NCI-H2227 treated with DMSO at 0.1 percent for 48 hours (cell line): Measurements from ENCODE around the gene VWA1.
"Not testable (repeated sequence)": the region's sequence is repeated elsewhere in the genome, so short reads cannot be mapped to it uniquely, and the experiment has no call there.

Experiments used
- DNase-seq: peaks from one replicate; lab custom pipeline; 2025; lab: John Stamatoyannopoulos, UW

The VWA1 gene

DNA sequence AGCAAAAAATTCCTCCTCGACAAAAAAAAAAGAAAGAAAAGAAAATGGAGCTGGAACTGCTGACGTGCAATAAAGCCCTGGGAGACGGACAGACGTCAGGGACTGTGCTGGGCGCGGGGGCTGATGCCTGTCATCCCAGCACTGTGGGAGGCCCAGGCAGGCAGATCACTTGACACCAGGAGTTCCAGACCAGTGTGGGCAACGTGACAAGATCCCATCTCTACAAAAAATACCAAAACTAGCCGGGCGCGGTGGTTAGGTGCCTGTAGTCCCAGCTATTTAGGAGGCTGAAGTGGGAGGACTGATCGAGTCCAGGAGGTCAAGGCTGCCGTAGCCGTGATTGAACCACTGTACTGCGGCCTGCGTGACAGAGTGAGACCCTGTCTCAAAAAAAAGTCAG, 10.8 kb upstream of the VWA1 start:
- DNase-seq: no peak

DNA sequence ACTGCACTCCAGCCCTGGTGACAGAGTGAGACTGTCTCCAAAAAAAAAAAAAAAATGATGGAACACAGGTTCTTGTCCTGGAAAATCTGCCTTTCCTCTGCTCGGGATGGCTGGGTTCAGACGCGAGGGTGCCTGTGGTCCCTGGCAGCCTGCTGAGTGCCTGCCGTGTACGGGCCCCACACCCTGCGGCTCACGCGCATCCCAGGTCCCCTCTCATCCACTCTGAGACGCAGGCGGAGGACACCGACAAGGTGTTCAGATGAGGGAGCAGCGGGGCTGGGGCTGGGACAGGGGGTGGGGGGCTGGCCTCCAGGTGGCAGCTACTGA, 10.1 kb upstream of the VWA1 start:
- DNase-seq: no peak

DNA sequence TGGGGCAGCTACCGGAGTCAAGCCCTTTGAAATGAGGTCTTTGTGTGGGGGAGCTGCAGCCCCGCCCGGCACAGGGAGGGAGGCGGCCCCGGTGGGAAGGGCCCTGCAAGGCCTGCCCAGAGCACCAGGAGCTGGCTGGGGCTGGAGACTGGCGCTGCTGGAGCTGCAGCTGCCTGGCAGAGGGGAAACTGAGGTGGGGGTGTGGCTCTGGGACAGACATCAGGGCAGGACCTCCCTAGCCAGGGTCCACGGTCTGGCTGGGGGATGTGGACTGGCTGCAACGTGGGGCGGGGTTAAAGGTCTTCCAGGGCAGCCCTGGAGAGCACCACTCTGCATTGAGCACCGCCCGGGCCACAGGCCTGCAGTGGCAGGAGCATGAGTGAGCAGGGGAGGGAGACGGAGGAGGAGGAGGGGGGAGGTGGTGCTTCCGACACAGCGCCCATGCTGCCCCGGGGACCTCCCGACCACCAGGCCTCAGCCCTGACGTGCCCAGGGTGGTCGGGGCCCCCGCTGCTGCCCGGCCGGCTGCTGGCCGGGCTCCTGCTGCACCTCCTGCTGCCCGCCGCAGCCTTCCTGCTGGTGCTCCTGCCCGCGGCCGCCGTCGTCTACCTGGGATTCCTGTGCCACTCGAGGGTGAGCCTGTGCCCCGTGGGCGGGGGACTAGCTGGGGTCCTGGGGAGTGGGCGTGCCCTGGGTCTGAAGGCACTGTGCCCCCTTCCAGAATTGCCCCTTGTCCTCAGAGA, 9.6 kb upstream of the VWA1 start:
- no peak for DNase-seq

GRCh38 chr1:1426496-1427105, 8.9 kb upstream of the VWA1 start:
- no peak for DNase-seq

- peak; percentile 80 for DNase-seq
Measured at GRCh38 chr1:1427106-1427819, 8.2 kb upstream of the VWA1 start.

DNA sequence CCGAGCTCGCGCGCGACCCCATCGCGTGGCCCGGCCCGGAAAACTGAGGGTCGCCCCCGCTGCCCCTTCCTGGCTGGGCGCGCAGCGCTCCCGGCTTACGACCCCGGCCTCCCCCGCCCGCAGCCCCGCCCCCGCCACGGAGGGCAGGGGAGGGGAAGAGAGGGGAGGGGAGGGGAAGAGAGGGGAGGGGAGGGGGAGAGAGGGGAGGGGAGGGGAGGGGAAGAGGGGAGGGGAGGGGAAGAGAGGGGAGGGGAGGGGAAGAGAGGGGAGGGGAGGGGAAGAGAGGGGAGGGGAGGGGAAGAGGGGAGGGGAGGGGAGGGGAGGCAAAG, 7.7 kb upstream of the VWA1 start:
- DNase-seq: no peak

- DNase-seq: no peak
Measured at GRCh38 chr1:1428174-1428573, 7.3 kb upstream of the VWA1 start.

DNA sequence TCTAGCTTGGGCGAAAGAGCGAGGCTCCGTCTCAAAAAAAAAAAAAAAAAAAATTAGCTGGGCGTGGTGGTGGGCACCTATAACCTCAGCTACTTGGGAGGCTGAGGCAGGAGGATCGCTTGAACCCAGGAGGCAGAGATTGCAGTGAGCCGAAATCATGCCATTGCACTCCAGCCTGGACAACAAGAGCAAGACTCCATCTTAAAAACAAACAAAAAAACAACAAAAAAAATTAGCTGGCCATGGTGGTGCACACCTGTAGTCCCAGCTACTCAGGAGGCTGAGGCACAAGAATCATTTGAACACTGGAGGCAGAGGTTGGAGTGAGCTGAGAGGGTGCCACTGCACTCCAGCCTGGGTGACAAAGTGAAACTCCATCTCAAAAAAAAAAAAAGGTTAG, 6.5 kb upstream of the VWA1 start:
- not testable (repeated sequence) for DNase-seq

DNA sequence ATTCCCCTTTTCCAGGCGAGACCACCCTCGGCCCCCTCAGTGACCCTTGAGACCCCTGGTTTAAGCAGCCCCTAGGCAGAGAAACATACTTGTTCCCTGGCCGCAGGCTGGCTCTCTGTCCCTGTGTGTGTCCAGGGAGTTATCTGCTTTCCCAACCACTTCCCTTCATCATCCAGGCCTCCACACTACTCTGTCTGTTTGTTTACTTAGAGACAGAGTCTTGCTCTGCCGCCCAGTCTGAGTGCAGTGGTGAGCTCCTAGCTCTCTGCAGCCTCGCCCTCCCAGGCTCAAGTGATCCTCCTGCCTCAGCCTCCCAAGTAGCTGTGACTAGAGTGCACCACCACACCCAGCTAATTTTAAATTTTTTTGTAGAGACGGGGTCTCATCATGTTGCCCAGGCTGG, 5.8 kb upstream of the VWA1 start:
- no peak for DNase-seq

GRCh38 chr1:1430114-1430982, 5.1 kb upstream of the VWA1 start:
- DNase-seq: peak; percentile 28

GRCh38 chr1:1430992-1431844, 4.3 kb upstream of the VWA1 start:
- DNase-seq: no peak

- DNase-seq: no peak
Measured at GRCh38 chr1:1431845-1432273, 3.6 kb upstream of the VWA1 start.

DNA sequence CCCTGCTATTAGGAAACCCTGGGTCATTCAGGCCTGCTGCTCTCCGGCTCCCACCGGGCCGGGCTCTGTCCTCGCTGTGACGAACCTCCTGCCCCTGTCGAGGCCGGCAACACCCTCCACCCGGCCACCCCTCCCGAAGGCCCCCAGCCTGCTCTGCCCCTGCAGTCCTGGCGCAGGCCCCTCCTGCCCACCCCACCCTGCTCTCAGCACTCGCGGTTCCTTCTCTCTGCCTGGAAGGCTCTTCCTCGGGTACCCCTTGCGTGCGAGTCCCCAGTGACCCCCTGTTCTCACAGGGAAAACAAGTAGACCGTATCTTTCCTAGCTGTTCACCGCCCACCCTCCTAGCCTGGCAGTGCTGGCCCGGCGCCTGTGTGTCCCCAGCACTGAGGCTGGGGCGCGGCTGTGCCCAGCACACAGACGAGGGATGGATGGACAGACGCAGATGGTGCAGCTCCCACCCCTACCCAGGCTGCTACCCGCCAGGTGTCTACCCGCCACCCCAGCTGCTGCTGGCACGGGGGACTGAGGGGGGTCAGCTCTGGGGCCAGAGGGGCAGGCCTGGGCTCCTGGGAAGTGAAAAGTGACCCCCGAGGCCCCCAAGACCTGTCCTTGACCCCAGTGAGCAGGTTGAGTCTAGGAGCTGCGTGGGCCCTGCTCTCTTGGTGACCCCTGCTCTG, 3.1 kb upstream of the VWA1 start:
- DNase-seq: no peak

- DNase-seq: no peak
Measured at GRCh38 chr1:1432951-1433803, 2.3 kb upstream of the VWA1 start.

DNA sequence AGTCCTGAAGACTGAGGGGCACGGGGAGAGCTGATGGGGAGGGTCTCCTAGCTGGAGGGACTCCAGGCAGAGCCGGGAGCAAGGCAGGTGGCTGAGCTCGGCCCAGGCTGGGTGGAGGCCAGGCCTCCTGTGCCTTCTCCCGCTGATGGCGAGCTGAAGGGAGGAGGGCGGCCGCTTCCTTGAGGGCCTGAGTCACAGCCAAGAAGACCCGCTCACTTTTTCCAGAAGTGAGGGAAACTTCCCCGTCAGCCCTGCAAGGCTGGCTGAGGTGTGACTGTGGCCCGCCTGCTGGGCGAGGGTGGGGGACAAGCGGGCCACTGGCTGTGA, 1.7 kb upstream of the VWA1 start:
- DNase-seq: no peak

DNA sequence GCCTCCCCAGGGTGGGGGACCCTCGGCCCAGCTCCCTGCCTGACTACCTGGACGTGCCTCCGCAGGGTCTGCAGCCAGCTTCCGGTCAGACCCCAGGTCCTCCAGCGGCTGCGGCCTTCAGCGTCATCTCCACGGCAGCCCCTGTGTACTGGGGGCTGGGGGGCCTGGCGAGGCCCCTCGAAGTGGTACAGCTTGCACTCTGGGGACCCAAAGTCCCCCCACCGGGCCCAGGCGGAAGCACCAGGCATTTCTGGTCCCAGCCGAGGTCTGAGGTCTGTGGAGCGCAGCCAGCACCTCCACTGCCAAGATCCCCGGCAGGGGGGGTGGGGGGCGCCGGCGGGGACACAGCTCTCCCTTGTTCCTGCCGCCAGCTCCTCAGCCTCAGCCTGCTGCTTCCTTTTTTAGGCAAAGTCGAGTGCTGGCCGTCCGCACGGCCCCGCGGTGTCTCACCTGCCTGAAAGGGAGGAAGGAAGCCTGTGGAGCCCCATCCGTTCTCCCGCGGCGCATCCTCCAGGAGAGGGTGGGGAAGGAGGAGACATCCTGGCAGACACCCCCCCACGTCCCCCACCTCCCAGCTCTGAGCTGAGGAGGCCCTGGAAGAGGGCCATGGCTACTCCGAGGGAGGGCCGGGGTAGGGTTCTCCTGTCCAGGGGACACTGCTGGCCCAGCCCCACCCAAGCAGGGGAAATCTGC, 1.2 kb upstream of the VWA1 start:
- no peak for DNase-seq

- DNase-seq: no peak
Measured at GRCh38 chr1:1434824-1435105, 725 bp upstream of the VWA1 start.

DNA sequence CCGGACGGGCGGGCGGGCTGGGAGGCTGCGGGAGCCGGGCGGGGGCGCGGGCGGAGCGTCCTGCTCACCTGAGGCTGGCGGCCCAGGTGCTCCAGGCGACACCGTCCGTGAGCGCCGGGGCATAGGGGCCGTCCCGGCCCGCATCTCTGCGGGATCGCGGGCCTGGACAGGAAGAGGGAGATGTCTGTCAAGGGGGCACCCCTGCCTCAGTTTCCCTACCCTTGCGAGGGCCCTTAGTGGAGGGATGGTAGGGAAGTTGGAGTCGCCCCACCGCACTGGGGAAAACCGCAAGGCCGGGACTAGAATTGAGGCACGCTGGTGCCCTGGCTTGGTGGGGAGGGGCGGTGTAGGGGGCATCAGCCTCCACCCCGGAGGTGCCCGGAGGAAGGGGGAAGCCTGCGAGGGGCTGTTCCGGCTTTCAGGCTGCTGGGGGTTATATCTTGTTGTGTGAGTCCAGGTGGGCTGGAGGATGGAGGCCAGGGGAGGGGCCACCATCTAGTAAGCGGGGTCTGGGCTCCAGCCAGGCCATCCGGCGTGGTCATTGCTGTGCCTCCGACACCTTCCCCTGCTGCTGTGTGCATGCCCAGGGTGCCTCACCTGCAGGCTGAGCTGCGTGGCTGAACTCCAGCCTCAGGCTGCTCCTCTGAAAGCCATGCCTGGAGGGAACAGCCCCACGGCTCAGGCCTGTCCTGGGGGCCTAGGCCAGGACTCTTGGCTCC, 580 bp downstream of the VWA1 start:
- DNase-seq: no peak

GRCh38 chr1:1436630-1437032, 1.1 kb downstream of the VWA1 start:
- DNase-seq: no peak
